ENCODE data around the gene INPP5A.

The INPP5A gene

DNA sequence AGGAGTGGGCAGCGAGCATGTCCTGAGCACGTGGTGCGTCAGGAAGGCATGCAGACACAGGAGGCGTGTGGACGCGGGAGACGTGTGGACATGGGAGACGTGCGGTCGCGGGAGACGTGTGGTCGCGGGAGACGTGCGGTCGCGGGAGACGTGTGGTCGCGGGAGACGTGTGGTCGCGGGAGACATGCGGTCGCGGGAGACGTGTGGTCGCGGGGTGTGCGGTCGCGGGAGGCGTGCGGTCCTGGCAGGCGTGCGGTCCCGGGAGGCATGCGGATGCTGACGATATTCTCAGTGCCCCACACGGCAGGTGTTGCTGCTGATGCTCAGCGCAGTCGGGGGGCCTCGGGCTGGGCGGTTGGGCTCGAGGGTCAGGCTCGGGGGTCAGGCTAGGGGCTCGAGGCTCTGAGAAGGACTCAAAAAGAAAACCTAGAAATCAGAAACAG, 154.1 kb downstream of the INPP5A start:
- Histone ChIP-seq H3K27me3 (ENCODE audit: insufficient read depth, low read length, poor library complexity, severe bottlenecking) (no peaks in the 10 kb centered on the region), H4K20me1 (ENCODE audit: insufficient read depth, low read length, poor library complexity, severe bottlenecking) (no peaks in the 10 kb centered on the region), H3K4me2 (ENCODE audit: low read depth, low read length, poor library complexity, severe bottlenecking) (no peak overlapping the region), H3F3A (ENCODE audit: low read depth) (no peaks in the 10 kb centered on the region), H3K36me3 (ENCODE audit: insufficient read depth, low read length) (peaks cover 19% of the 10 kb centered on the region; the same call in 1 of the 2 replicates), H3K9me3 (ENCODE audit: insufficient read depth, low read depth, low read length) (peaks cover 7% of the 10 kb centered on the region), H3K79me2 (ENCODE audit: insufficient read depth, low read length) (no peaks in the 10 kb centered on the region), H3K9me2 (replicated peaks; ENCODE audit: low read depth, low read length) (no peaks in the 10 kb centered on the region), H2AFZ (ENCODE audit: low read length) (no peak overlapping the region), H3K4me3 (ENCODE audit: low read length, poor library complexity, severe bottlenecking) (no peak overlapping the region), H3K4me1 (ENCODE audit: insufficient read depth, low read length, poor library complexity, severe bottlenecking) (no peaks in the 10 kb centered on the region), H3K9ac (ENCODE audit: low read depth, low read length, poor library complexity, severe bottlenecking) (no peak overlapping the region)
- TF ChIP-seq, protein P1, sequence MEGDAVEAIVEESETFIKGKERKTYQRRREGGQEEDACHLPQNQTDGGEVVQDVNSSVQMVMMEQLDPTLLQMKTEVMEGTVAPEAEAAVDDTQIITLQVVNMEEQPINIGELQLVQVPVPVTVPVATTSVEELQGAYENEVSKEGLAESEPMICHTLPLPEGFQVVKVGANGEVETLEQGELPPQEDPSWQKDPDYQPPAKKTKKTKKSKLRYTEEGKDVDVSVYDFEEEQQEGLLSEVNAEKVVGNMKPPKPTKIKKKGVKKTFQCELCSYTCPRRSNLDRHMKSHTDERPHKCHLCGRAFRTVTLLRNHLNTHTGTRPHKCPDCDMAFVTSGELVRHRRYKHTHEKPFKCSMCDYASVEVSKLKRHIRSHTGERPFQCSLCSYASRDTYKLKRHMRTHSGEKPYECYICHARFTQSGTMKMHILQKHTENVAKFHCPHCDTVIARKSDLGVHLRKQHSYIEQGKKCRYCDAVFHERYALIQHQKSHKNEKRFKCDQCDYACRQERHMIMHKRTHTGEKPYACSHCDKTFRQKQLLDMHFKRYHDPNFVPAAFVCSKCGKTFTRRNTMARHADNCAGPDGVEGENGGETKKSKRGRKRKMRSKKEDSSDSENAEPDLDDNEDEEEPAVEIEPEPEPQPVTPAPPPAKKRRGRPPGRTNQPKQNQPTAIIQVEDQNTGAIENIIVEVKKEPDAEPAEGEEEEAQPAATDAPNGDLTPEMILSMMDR (conservative IDR thresholded peaks at IDR 0.05; ENCODE audit: low read length): no peak
- TF ChIP-seq EZH2phosphoT487 (IDR thresholded peaks at IDR 0.05; ENCODE audit: borderline replicate concordance): no peak

GRCh38 chr10:132692311-132692710, 154.7 kb downstream of the INPP5A start:
- TF ChIP-seq EZH2phosphoT487 (IDR thresholded peaks at IDR 0.05; ENCODE audit: borderline replicate concordance): no peak

DNA sequence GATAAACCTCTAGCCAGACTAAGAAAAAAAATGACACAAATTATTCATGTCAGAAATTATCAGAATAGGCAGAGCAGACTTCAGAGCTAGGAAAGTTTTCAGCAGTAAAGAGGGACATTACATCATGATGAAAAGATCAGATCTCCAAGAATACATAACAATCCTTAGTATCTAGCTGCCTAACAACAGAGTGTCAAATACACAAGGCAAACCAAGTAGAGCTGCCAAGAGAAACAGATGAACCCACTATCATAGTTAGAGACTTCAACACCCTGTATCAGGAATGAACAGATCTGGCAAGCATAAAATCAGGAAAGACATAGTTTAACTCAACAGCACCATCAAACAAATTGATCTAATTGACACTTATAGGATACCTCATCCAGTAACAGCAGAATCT, 156.1 kb downstream of the INPP5A start:
- Histone ChIP-seq H3K9me2 (replicated peaks; ENCODE audit: low read depth, low read length) (no peaks in the 10 kb centered on the region), H3K4me2 (ENCODE audit: low read depth, low read length, poor library complexity, severe bottlenecking) (no peak overlapping the region)
- TF ChIP-seq, protein P1 (conservative IDR thresholded peaks at IDR 0.05; ENCODE audit: low read length): no peak

More at GRCh38 chr10:132692311-132692710, 154.7 kb downstream of the INPP5A start:
- Histone ChIP-seq H3K9me2 (replicated peaks; ENCODE audit: low read depth, low read length) (no peaks in the 10 kb centered on the region), H3K27me3 (ENCODE audit: insufficient read depth, low read length, poor library complexity, severe bottlenecking) (no peaks in the 10 kb centered on the region), H3K9me3 (ENCODE audit: insufficient read depth, low read depth, low read length) (peaks cover 7% of the 10 kb centered on the region), H3K36me3 (ENCODE audit: insufficient read depth, low read length) (peaks cover 19% of the 10 kb centered on the region; the same call in 1 of the 2 replicates), H3K9ac (ENCODE audit: low read depth, low read length, poor library complexity, severe bottlenecking) (no peak overlapping the region), H3K4me2 (ENCODE audit: low read depth, low read length, poor library complexity, severe bottlenecking) (no peak overlapping the region), H3K4me1 (ENCODE audit: insufficient read depth, low read length, poor library complexity, severe bottlenecking) (no peaks in the 10 kb centered on the region), H3K4me3 (ENCODE audit: low read length, poor library complexity, severe bottlenecking) (no peak overlapping the region), H3K79me2 (ENCODE audit: insufficient read depth, low read length) (no peaks in the 10 kb centered on the region), H4K20me1 (ENCODE audit: insufficient read depth, low read length, poor library complexity, severe bottlenecking) (no peaks in the 10 kb centered on the region), H3F3A (ENCODE audit: low read depth) (no peaks in the 10 kb centered on the region), H2AFZ (ENCODE audit: low read length) (no peak overlapping the region)

GRCh38 chr10:132696204-132696603, 158.6 kb downstream of the INPP5A start:
- no peaks in the 10 kb centered on the region for H3K79me2 ChIP-seq (ENCODE audit: insufficient read depth, low read length)
- H3K4me3 ChIP-seq (ENCODE audit: low read length, poor library complexity, severe bottlenecking): no peak overlapping the region
- H3F3A ChIP-seq (ENCODE audit: low read depth): no peaks in the 10 kb centered on the region
- peaks cover 7% of the 10 kb centered on the region for H3K9me3 ChIP-seq (ENCODE audit: insufficient read depth, low read depth, low read length)
- no peaks in the 10 kb centered on the region for H3K27me3 ChIP-seq (ENCODE audit: insufficient read depth, low read length, poor library complexity, severe bottlenecking)
- H3K4me1 ChIP-seq (ENCODE audit: insufficient read depth, low read length, poor library complexity, severe bottlenecking): no peaks in the 10 kb centered on the region
- H4K20me1 ChIP-seq (ENCODE audit: insufficient read depth, low read length, poor library complexity, severe bottlenecking): no peaks in the 10 kb centered on the region
- peaks cover 15% of the 10 kb centered on the region; the same call in 1 of the 2 replicates for H3K36me3 ChIP-seq (ENCODE audit: insufficient read depth, low read length)
- no peaks in the 10 kb centered on the region for H3K9me2 ChIP-seq (replicated peaks; ENCODE audit: low read depth, low read length)
- TF ChIP-seq, protein P1 (conservative IDR thresholded peaks at IDR 0.05; ENCODE audit: low read length): no peak
- no peak for TF ChIP-seq EZH2phosphoT487 (IDR thresholded peaks at IDR 0.05; ENCODE audit: borderline replicate concordance)
- H3K9ac ChIP-seq (ENCODE audit: low read depth, low read length, poor library complexity, severe bottlenecking): no peak overlapping the region
- no peak overlapping the region for H2AFZ ChIP-seq (ENCODE audit: low read length)
- no peak overlapping the region for H3K4me2 ChIP-seq (ENCODE audit: low read depth, low read length, poor library complexity, severe bottlenecking)

More for the DNA sequence above, 156.1 kb downstream of the INPP5A start:
- H3K79me2 ChIP-seq (ENCODE audit: insufficient read depth, low read length): no peaks in the 10 kb centered on the region
- no peaks in the 10 kb centered on the region for H3K4me1 ChIP-seq (ENCODE audit: insufficient read depth, low read length, poor library complexity, severe bottlenecking)
- no peak overlapping the region for H3K9ac ChIP-seq (ENCODE audit: low read depth, low read length, poor library complexity, severe bottlenecking)
- H4K20me1 ChIP-seq (ENCODE audit: insufficient read depth, low read length, poor library complexity, severe bottlenecking): no peaks in the 10 kb centered on the region
- no peak overlapping the region for H2AFZ ChIP-seq (ENCODE audit: low read length)
- no peak overlapping the region for H3K4me3 ChIP-seq (ENCODE audit: low read length, poor library complexity, severe bottlenecking)
- H3K36me3 ChIP-seq (ENCODE audit: insufficient read depth, low read length): peaks cover 27% of the 10 kb centered on the region; the same call in 1 of the 2 replicates
- H3F3A ChIP-seq (ENCODE audit: low read depth): no peaks in the 10 kb centered on the region
- peaks cover 7% of the 10 kb centered on the region for H3K9me3 ChIP-seq (ENCODE audit: insufficient read depth, low read depth, low read length)
- no peaks in the 10 kb centered on the region for H3K27me3 ChIP-seq (ENCODE audit: insufficient read depth, low read length, poor library complexity, severe bottlenecking)

Measured in Loucy (cell line).